ENCODE data around the gene CACNA2D3. TPM values are rescaled to one million over a fixed set of nuclear protein-coding genes. Genes with fewer than 3 reads are reported as not detected.

The CACNA2D3 gene
- total RNA-seq, 2 donors from 2014 or later = 0.97 TPM; not detected in 1

GRCh38 chr3:54528668-54529067, 406.3 kb downstream of the CACNA2D3 start:
- 90 to 100% methylated on average over 2 to 3 of the region's 3 CpGs for WGBS, 2 experiments (ENCODE audit: insufficient coverage in 1 of 2, insufficient read length in 1 of 2)
- no peaks in the 10 kb centered on the region for H3K4me1 Mint-ChIP-seq

DNA sequence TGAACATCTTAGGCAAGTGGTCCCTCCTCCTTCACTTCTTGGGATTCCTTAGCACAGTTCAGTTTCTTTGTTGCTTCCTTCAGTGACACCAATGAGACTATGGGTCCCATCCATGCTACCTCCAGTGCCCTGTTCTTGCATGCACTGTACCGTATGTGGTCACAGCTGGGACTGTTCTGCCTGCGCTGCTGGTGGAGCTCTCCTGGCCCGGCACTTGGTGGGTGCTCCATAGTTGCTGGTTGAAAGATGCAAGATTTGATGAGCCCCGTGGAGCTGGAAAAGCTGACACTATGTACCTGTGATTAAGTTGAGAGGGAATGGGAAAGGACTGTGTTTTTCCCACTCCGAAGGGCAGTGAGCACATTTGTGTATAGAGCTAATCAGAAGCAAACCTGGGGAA, 407.7 kb downstream of the CACNA2D3 start:
- 82 to 92% methylated on average over 3 to 5 of the region's 5 CpGs for WGBS, 2 experiments (ENCODE audit: insufficient coverage in 1 of 2, insufficient read length in 1 of 2)
- Histone ChIP-seq H3K27ac (ENCODE audit: low read depth, low read length) (no peak overlapping the region), H3K9ac (ENCODE audit: extremely low read depth, low read length, poor library complexity, severe bottlenecking) (no peak overlapping the region), H3K36me3 (ENCODE audit: control insufficient read depth, insufficient read depth, low read length) (no peaks in the 10 kb centered on the region), H3K4me1 (ENCODE audit: control insufficient read depth, insufficient read depth, low read length) (no peaks in the 10 kb centered on the region), H3K27me3 (ENCODE audit: control insufficient read depth, insufficient read depth, low read length, poor library complexity, severe bottlenecking) (no peaks in the 10 kb centered on the region), H3K9me3 (ENCODE audit: control insufficient read depth, low read length) (no peaks in the 10 kb centered on the region), H3K4me3 (ENCODE audit: low read length) (no peak overlapping the region)
- H3K27ac Mint-ChIP-seq = no peak overlapping the region
- DNase-seq = no peak
- no peak for TF ChIP-seq CTCF (conservative IDR thresholded peaks at IDR 0.05)
- H3K36me3 Mint-ChIP-seq (ENCODE audit: low read depth) = no peaks in the 10 kb centered on the region
- peaks cover 2% of the 10 kb centered on the region for H3K27me3 Mint-ChIP-seq (ENCODE audit: insufficient read depth)
- no peaks in the 10 kb centered on the region for H3K9me3 Mint-ChIP-seq
- H3K4me3 Mint-ChIP-seq = no peak overlapping the region
- H3K4me1 Mint-ChIP-seq = no peaks in the 10 kb centered on the region

More at GRCh38 chr3:54528668-54529067, 406.3 kb downstream of the CACNA2D3 start:
- no peak for TF ChIP-seq CTCF (conservative IDR thresholded peaks at IDR 0.05)
- Mint-ChIP-seq H3K4me3 (no peak overlapping the region), H3K27me3 (ENCODE audit: insufficient read depth) (peaks cover 2% of the 10 kb centered on the region), H3K9me3 (no peaks in the 10 kb centered on the region), H3K36me3 (ENCODE audit: low read depth) (no peaks in the 10 kb centered on the region), H3K27ac (no peak overlapping the region)
- Histone ChIP-seq H3K4me3 (ENCODE audit: low read length) (no peak overlapping the region), H3K36me3 (ENCODE audit: control insufficient read depth, insufficient read depth, low read length) (no peaks in the 10 kb centered on the region), H3K27me3 (ENCODE audit: control insufficient read depth, insufficient read depth, low read length, poor library complexity, severe bottlenecking) (no peaks in the 10 kb centered on the region), H3K4me1 (ENCODE audit: control insufficient read depth, insufficient read depth, low read length) (no peaks in the 10 kb centered on the region), H3K9ac (ENCODE audit: extremely low read depth, low read length, poor library complexity, severe bottlenecking) (no peak overlapping the region), H3K27ac (ENCODE audit: low read depth, low read length) (no peak overlapping the region), H3K9me3 (ENCODE audit: control insufficient read depth, low read length) (no peaks in the 10 kb centered on the region)
- no peak for DNase-seq

- no peaks in the 10 kb centered on the region for H3K9me3 Mint-ChIP-seq
- DNase-seq = no peak
- WGBS, 2 experiments (ENCODE audit: insufficient coverage in 1 of 2, insufficient read length in 1 of 2) = 77 to 91% methylated on average over 4 to 5 of the region's 5 CpGs
- H3K9me3 ChIP-seq (ENCODE audit: control insufficient read depth, low read length) = no peaks in the 10 kb centered on the region
- no peaks in the 10 kb centered on the region for H3K36me3 Mint-ChIP-seq (ENCODE audit: low read depth)
- H3K36me3 ChIP-seq (ENCODE audit: control insufficient read depth, insufficient read depth, low read length) = no peaks in the 10 kb centered on the region
- no peaks in the 10 kb centered on the region for H3K4me1 Mint-ChIP-seq
- no peak overlapping the region for H3K9ac ChIP-seq (ENCODE audit: extremely low read depth, low read length, poor library complexity, severe bottlenecking)
- peaks cover 2% of the 10 kb centered on the region for H3K27me3 Mint-ChIP-seq (ENCODE audit: insufficient read depth)
- no peaks in the 10 kb centered on the region for H3K27me3 ChIP-seq (ENCODE audit: control insufficient read depth, insufficient read depth, low read length, poor library complexity, severe bottlenecking)
- no peaks in the 10 kb centered on the region for H3K4me1 ChIP-seq (ENCODE audit: control insufficient read depth, insufficient read depth, low read length)
- H3K27ac ChIP-seq (ENCODE audit: low read depth, low read length) = no peak overlapping the region
- no peak overlapping the region for H3K27ac Mint-ChIP-seq
- TF ChIP-seq CTCF (conservative IDR thresholded peaks at IDR 0.05) = no peak
- no peak overlapping the region for H3K4me3 ChIP-seq (ENCODE audit: low read length)
- H3K4me3 Mint-ChIP-seq = no peak overlapping the region
Observed at GRCh38 chr3:54530944-54531343, 408.6 kb downstream of the CACNA2D3 start.

Data from endodermal cell (in vitro differentiated cells).